Prostate gland (tissue), 2 donors: ENCODE measurements around the gene CYP3A4.

Experiments used
- POLR2A ChIP-seq: fragments of 450-650 bp; IDR thresholded peaks from one replicate; pipeline ENCODE4 v1.6.1; 2016; ENCODE audit warnings: antibody characterized with exemption, mild to moderate bottlenecking
- POLR2AphosphoS5 ChIP-seq: sonication (generic); formaldehyde crosslinking; IDR thresholded peaks from one replicate; pipeline ENCODE4 v1.6.1; 2017; ENCODE audit warnings: antibody characterized with exemption
- TF ChIP-seq, protein P1 (sequence below), 4 experiments: fragments of 200-600 bp in 2 of 4; fragments of 450-650 bp in 2 of 4; sonication (generic) in 2 of 4; IDR thresholded peaks; 1 replicate in 3 of 4; 2 replicates in 1 of 4; pipeline ENCODE4 v1.5.1; 2016 to 2019; ENCODE audit warnings: antibody characterized with exemption in 4 of 4, mild to moderate bottlenecking in 2 of 4, moderate library complexity in 2 of 4

DNA sequence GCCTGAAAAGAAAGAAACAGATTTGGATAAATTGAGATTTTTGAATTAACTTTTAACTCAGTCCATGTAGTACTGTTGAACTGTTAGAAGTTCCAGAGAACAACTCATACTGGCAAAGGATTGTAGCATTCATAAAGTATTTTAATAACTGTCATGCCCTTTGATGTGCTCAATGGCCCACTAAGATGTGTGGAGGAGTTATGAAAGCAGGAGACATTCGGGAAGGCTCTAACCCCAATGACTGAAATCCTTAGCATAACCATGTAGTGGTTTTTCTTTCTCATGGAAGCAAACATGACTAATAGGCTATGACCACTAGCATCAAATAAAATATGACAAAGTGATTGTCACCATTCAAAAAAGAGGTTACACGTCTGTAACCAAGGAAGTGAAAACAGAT is 74.7 kb downstream of the CYP3A4 start:
- TF ChIP-seq, protein P1, sequence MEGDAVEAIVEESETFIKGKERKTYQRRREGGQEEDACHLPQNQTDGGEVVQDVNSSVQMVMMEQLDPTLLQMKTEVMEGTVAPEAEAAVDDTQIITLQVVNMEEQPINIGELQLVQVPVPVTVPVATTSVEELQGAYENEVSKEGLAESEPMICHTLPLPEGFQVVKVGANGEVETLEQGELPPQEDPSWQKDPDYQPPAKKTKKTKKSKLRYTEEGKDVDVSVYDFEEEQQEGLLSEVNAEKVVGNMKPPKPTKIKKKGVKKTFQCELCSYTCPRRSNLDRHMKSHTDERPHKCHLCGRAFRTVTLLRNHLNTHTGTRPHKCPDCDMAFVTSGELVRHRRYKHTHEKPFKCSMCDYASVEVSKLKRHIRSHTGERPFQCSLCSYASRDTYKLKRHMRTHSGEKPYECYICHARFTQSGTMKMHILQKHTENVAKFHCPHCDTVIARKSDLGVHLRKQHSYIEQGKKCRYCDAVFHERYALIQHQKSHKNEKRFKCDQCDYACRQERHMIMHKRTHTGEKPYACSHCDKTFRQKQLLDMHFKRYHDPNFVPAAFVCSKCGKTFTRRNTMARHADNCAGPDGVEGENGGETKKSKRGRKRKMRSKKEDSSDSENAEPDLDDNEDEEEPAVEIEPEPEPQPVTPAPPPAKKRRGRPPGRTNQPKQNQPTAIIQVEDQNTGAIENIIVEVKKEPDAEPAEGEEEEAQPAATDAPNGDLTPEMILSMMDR (IDR thresholded peaks at IDR 0.05): no peak
- TF ChIP-seq POLR2A (no peak), POLR2AphosphoS5 (no peak)
